Stomach smooth muscle (tissue), 2 donors: ENCODE results near the gene TMEM253.
A peak's percentile ranks its signal among the peaks of the same experiment; 100 is the strongest.

ENCODE experiments used
- H3K27ac ChIP-seq: one replicate; pipeline ENCODE4 v1.7.0; 2013; ENCODE audit warnings: mild to moderate bottlenecking, low read length, inconsistent platforms
- H3K27me3 ChIP-seq, 2 donors: one replicate each; pipeline ENCODE4 v1.7.0; 2013; ENCODE audit warnings: low read length in 2 of 2; ENCODE audit not compliant: insufficient read depth in 2 of 2, control insufficient read depth in 1 of 2
- H3K36me3 ChIP-seq, 2 donors: one replicate each; pipeline ENCODE4 v1.7.0; 2013; ENCODE audit warnings: low read length in 2 of 2; ENCODE audit not compliant: control insufficient read depth in 2 of 2, insufficient read depth in 2 of 2
- H3K4me1 ChIP-seq: one replicate; pipeline ENCODE4 v1.7.0; 2013; ENCODE audit warnings: low read length; ENCODE audit not compliant: control insufficient read depth, insufficient read depth
- H3K4me3 ChIP-seq, 2 donors: one replicate each; pipeline ENCODE4 v1.7.0; 2013; ENCODE audit warnings: low read length in 2 of 2
- H3K9ac ChIP-seq, 2 donors: one replicate each; pipeline ENCODE4 v1.7.0; 2013; ENCODE audit warnings: low read length in 2 of 2, mild to moderate bottlenecking in 1 of 2
- H3K9me3 ChIP-seq, 2 donors: one replicate each; pipeline ENCODE4 v1.7.0; 2013; ENCODE audit warnings: low read length in 2 of 2; ENCODE audit not compliant: control insufficient read depth in 2 of 2
- donor health status: healthy.
- donor health status: Pancreatic carcinoma.

TMEM253 gene

DNA sequence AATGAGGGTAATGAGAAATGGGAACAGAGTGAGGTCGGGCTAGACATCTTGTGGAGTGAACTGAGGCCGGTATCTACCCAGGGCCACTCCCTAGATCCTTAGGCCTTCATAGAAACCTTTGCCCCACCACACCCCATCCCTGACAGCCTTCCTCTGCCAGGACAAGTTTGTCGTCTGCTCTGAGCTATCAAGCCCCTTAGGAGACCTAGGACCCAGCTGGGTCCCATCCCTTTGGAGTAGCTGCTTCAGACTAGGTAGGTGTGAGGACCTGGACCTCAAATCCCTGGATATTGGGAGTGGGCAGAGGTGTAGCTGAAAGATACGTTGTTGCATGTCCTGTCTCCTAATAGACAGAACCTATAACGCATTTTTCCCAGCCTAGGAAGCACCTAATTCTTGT lies at the start of gene TMEM253:
Gene TMEM253 (plus strand): TSS at position 136 of the 400 bp plus-strand sequence. CDS start 278 bp downstream, outside the sequence.
- Histone ChIP-seq H3K36me3 (no peaks in the 10 kb centered on the region), H3K9me3 (no peaks in the 10 kb centered on the region), H3K9ac (peak within 1 kb of the TSS; percentile 64 to 78), H3K27me3 (no peaks in the 10 kb centered on the region), H3K27ac (peak within 1 kb of the TSS; percentile 85), H3K4me1 (peaks cover 45% of the 10 kb centered on the region), H3K4me3 (peak within 1 kb of the TSS in 1 of 2 donors; percentile 22)

DNA sequence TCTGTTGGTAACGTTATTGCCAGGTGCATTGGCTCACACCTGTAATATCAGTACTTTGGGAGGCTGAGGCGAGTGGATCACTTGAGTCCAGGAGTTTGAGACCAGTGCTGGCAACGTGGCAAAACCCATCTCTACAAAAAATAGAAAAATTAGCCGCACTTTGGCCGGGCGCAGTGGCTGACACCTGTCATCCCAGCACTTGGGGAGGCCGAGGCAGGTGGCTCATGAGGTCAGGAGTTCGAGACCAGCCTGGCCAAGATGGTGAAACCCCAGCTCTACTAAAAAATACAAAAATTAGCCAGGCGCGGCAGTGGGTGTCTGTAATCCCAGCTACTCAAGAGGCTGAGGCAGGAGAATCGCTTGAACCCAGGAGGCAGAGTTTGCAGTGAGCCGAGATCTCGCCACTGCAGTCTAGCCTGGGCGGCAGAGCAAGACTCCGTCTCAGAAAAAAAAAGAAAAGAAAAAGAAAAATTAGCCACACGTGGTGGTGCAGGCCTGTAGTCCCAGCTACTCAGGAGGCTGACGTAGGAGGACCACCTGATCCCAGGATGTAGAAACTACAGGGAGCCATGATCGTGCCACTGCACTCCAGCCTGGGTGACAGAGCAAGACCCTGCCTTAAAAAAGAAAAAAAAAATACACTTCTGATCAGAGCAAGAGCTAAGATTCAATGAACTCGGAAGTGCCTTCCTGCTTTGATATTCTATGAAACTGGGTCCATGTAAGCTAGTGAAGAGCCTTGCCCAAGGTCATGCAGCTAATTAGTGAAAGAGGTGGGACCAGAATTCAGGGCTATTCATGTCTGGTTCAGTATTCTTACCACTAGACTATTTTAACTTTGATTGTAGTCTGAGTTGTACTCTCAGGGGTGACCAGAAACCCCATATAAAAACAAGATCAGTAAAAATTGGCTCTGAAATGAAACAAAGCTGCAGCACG lies 47.4 kb upstream of the TMEM253 start:
- H3K9me3 ChIP-seq = no peaks in the 10 kb centered on the region
- no peak overlapping the region for H3K4me3 ChIP-seq
- no peak overlapping the region for H3K9ac ChIP-seq
- H3K36me3 ChIP-seq = no peaks in the 10 kb centered on the region
- H3K27me3 ChIP-seq = no peaks in the 10 kb centered on the region
- H3K4me1 ChIP-seq = no peaks in the 10 kb centered on the region
- no peak overlapping the region for H3K27ac ChIP-seq

DNA sequence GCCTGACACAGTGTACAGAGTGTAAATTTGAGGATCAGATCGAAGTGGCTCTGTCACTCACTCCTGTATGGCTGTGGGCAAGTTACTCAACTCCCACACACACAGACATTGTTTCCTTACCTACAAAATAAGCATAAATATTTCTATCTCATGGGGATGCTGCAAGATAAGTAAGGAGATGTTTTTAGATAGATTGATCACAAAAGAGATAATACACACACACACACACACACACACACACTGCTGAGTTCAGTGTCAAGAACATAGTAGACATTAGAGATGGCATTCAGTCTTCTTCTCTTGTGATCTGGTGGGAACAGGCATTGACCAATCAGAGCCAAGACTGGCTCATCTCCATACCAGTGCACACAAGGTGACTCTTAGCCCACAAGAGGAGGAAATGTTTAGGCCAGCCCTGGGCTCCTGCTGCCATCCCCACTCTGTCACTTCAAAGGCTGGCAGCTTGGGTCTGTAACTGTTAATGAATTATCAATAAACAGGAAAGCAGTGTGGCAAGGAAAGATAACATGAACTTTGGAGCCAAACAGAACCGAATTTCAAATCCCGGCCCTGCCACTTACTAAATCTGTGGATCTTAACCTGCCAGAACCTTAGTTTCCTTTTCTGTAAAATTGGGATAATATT lies 46.6 kb upstream of the TMEM253 start:
- H3K9me3 ChIP-seq = no peaks in the 10 kb centered on the region
- H3K4me1 ChIP-seq = no peaks in the 10 kb centered on the region
- H3K27me3 ChIP-seq = no peaks in the 10 kb centered on the region
- H3K36me3 ChIP-seq = no peaks in the 10 kb centered on the region
- H3K4me3 ChIP-seq = no peak overlapping the region
- no peak overlapping the region for H3K9ac ChIP-seq
- no peak overlapping the region for H3K27ac ChIP-seq

- Histone ChIP-seq H3K36me3 (no peaks in the 10 kb centered on the region), H3K9me3 (no peaks in the 10 kb centered on the region), H3K9ac (no peak overlapping the region), H3K27me3 (no peaks in the 10 kb centered on the region), H3K27ac (no peak overlapping the region), H3K4me3 (no peak overlapping the region), H3K4me1 (no peaks in the 10 kb centered on the region)
These were observed 46.1 kb upstream of the TMEM253 start for GRCh38 chr14:21054768-21055145.

DNA sequence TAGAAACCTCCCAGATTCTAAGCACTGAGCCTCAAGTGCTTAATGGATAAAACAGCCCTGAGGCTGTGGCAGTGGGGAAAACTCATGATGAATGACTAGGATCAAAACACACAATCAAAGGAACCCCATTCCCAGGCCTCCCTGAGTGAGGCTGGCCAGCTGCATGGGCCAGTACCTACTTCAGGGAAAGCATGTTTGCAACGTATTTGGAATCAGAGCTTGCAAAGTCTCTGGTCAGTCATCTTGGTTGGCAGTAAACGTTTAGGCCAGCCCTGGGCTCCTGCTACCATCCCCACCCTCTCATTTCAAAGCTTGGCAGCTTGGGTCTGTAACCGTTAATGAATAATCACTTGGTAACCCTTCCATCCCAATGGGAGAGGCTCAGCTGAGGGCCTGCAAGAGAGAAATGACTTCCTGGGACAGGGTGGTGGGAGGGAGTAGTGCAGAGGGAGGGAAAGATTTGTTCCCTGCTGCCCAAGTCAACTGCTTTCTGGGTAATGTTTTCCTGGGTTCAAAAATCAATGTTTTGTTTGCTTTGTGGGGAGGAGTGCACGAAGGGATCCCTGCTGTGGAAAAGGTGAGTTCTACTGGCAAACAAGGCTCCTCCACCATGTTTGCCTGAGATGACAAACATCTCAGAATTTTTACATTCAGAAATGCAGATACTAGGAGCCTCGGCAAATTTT lies 45.3 kb upstream of the TMEM253 start:
- H3K4me3 ChIP-seq = no peak overlapping the region
- H3K9me3 ChIP-seq = no peaks in the 10 kb centered on the region
- H3K27me3 ChIP-seq = no peaks in the 10 kb centered on the region
- no peak overlapping the region for H3K27ac ChIP-seq
- H3K9ac ChIP-seq = no peak overlapping the region
- H3K36me3 ChIP-seq = no peaks in the 10 kb centered on the region
- H3K4me1 ChIP-seq = no peaks in the 10 kb centered on the region

GRCh38 chr14:21056520-21057163 lies 44.2 kb upstream of the TMEM253 start:
- Histone ChIP-seq H3K36me3 (no peaks in the 10 kb centered on the region), H3K9ac (no peak overlapping the region), H3K27me3 (no peaks in the 10 kb centered on the region), H3K9me3 (no peaks in the 10 kb centered on the region), H3K27ac (no peak overlapping the region), H3K4me3 (no peak overlapping the region), H3K4me1 (no peaks in the 10 kb centered on the region)

GRCh38 chr14:21057803-21058675 lies 42.8 kb upstream of the TMEM253 start, which contains the start of gene RNASE8:
Gene RNASE8, plus strand, starts transcription at chr14:21057822. Its CDS starts 71 bp downstream, at chr14:21057893.
- Histone ChIP-seq H3K27ac (no peak within 1 kb of the TSS), H3K4me3 (no peak within 1 kb of the TSS), H3K9me3 (no peaks in the 10 kb centered on the region), H3K4me1 (no peaks in the 10 kb centered on the region), H3K9ac (no peak within 1 kb of the TSS), H3K27me3 (no peaks in the 10 kb centered on the region), H3K36me3 (no peaks in the 10 kb centered on the region)

- no peak overlapping the region for H3K27ac ChIP-seq
These were observed 42.0 kb upstream of the TMEM253 start for GRCh38 chr14:21058903-21059302.

GRCh38 chr14:21059842-21060613 lies 40.8 kb upstream of the TMEM253 start:
- no peak overlapping the region for H3K9ac ChIP-seq
- no peaks in the 10 kb centered on the region for H3K36me3 ChIP-seq
- H3K27me3 ChIP-seq = no peaks in the 10 kb centered on the region
- H3K9me3 ChIP-seq = no peaks in the 10 kb centered on the region
- H3K4me3 ChIP-seq = no peak overlapping the region
- no peak overlapping the region for H3K27ac ChIP-seq
- no peaks in the 10 kb centered on the region for H3K4me1 ChIP-seq

More at GRCh38 chr14:21058903-21059302, 42.0 kb upstream of the TMEM253 start:
- Histone ChIP-seq H3K27me3 (no peaks in the 10 kb centered on the region), H3K9me3 (no peaks in the 10 kb centered on the region), H3K9ac (no peak overlapping the region), H3K36me3 (no peaks in the 10 kb centered on the region), H3K4me1 (no peaks in the 10 kb centered on the region), H3K4me3 (no peak overlapping the region)
